HG02588 (cell line): ENCODE data around the gene IER2.

Experiments used
- ATAC-seq: cut with Tn5 transposase; IDR thresholded peaks from one replicate; pipeline ENCODE4 v1.9.1; 2021; ENCODE audit warnings: mild to moderate bottlenecking, moderate library complexity; ENCODE audit not compliant: unreplicated experiment

IER2 gene

GRCh38 chr19:13150187-13150930 lies at the start of gene IER2, which contains the start of gene STX10:
Gene IER2 (plus strand): TSS chr19:13150411. CDS start chr19:13153187, 2,776 bp downstream.
Gene STX10 (minus strand): TSS chr19:13150375. CDS start chr19:13150173, 202 bp downstream.
- peak; percentile 32 for ATAC-seq

- no peak for ATAC-seq
Measured at GRCh38 chr19:13100841-13101589, 49.2 kb upstream of the IER2 start.

- ATAC-seq: no peak
Measured at GRCh38 chr19:13101590-13102415, 48.4 kb upstream of the IER2 start.

- ATAC-seq: no peak
Measured at GRCh38 chr19:13102416-13102665, 47.9 kb upstream of the IER2 start.

- peak; percentile 30 for ATAC-seq
Measured at GRCh38 chr19:13102666-13103580, 47.3 kb upstream of the IER2 start, which contains the start of gene LYL1. Gene LYL1 (minus strand): TSS chr19:13102858. CDS start chr19:13101171, 1,687 bp downstream.

GRCh38 chr19:13103581-13104359 lies 46.4 kb upstream of the IER2 start:
- ATAC-seq: no peak

- no peak for ATAC-seq
Measured at GRCh38 chr19:13104360-13104847, 45.8 kb upstream of the IER2 start.

GRCh38 chr19:13104848-13105711 lies 45.1 kb upstream of the IER2 start:
- ATAC-seq: no peak

GRCh38 chr19:13109361-13110098 lies 40.7 kb upstream of the IER2 start:
- ATAC-seq: no peak

- no peak for ATAC-seq
Measured at GRCh38 chr19:13110099-13110610, 40.1 kb upstream of the IER2 start.

- no peak for ATAC-seq
Measured at GRCh38 chr19:13112555-13112954, 37.7 kb upstream of the IER2 start.

- ATAC-seq: no peak
Measured at GRCh38 chr19:13115936-13116281, 34.3 kb upstream of the IER2 start.

- ATAC-seq: peak; percentile 44
Measured at GRCh38 chr19:13116282-13117175, 33.7 kb upstream of the IER2 start, which contains the start of gene TRMT1. Gene TRMT1 (minus strand): TSS chr19:13116740. CDS start chr19:13116399, 341 bp downstream.

GRCh38 chr19:13117176-13117771 lies 32.9 kb upstream of the IER2 start:
- no peak for ATAC-seq

GRCh38 chr19:13117772-13118423 lies 32.3 kb upstream of the IER2 start, which contains the start of gene NACC1:
Gene NACC1 (plus strand): TSS chr19:13118264. CDS start chr19:13135208, 16,944 bp downstream.
- peak; percentile 57 for ATAC-seq
